IMR-90 (cell line): ENCODE results near the gene FADS2. TPM values are rescaled to one million over a fixed set of nuclear protein-coding genes. Genes with fewer than 3 reads are reported as not detected.

Source experiments
- ATAC-seq: fragments of 200-7000 bp; cut with Tn5 transposase; 2 replicates; pipeline ENCODE4 v1.9.1; 2020; ENCODE audit warnings: low read depth, mild to moderate bottlenecking, moderate library complexity
- BruUV-seq: library from RNA; stranded (reverse); fragments of 400-500 nt; replicated peaks from 2 replicates; lab custom pipeline; 2021; lab: Mats Ljungman, UMichigan
- CTCF ChIA-PET: fragments of 300-600 bp; formaldehyde crosslinking; extraction: SDS; loops from one replicate; lab custom pipeline; 2021; ENCODE audit warnings: antibody characterized with exemption; lab: Yijun Ruan, JAX
- POLR2A ChIA-PET: fragments of 300-600 bp; sonication (Branson Sonifier 250); formaldehyde crosslinking; loops from one replicate; lab custom pipeline; 2022; ENCODE audit warnings: antibody characterized with exemption; ENCODE audit not compliant: unreplicated experiment; lab: Charles Lee
- DNase-seq: peaks from one replicate; pipeline ENCODE4 v3.0.0; 2013
- H2AFZ ChIP-seq: replicated peaks from 2 replicates; pipeline ENCODE3; 2013; ENCODE audit warnings: low read length, mild to moderate bottlenecking; ENCODE audit not compliant: poor library complexity
- H2AK5ac ChIP-seq: 2 replicates; pipeline ENCODE4 v1.6.1; 2013; ENCODE audit warnings: low read depth, low read length, inconsistent platforms
- H2AK9ac ChIP-seq: replicated peaks from 2 replicates; pipeline ENCODE3; 2013; ENCODE audit warnings: mild to moderate bottlenecking, low read depth, low read length, moderate library complexity; ENCODE audit not compliant: poor library complexity
- H2BK120ac ChIP-seq: 2 replicates; pipeline ENCODE4 v1.6.1; 2013; ENCODE audit warnings: low read depth, low read length, inconsistent platforms
- H2BK15ac ChIP-seq: 3 replicates; pipeline ENCODE4 v1.6.1; 2013; ENCODE audit warnings: low read depth, low read length, inconsistent platforms
- H2BK20ac ChIP-seq: 2 replicates; pipeline ENCODE4 v1.6.1; 2013; ENCODE audit warnings: low read depth, mild to moderate bottlenecking, inconsistent platforms, low read length, moderate library complexity
- H2BK5ac ChIP-seq: 2 replicates; pipeline ENCODE4 v1.6.1; 2013; ENCODE audit warnings: mild to moderate bottlenecking, low read depth, low read length, inconsistent platforms; ENCODE audit not compliant: poor library complexity, severe bottlenecking
- H3K14ac ChIP-seq: replicated peaks from 2 replicates; pipeline ENCODE4 v1.6.1; 2013; ENCODE audit warnings: low read depth, low read length, inconsistent platforms
- H3K18ac ChIP-seq: 2 replicates; pipeline ENCODE4 v1.6.1; 2013; ENCODE audit warnings: low read depth, low read length, control low read depth
- H3K23ac ChIP-seq: 2 replicates; pipeline ENCODE4 v1.6.1; 2013; ENCODE audit warnings: low read depth, low read length, inconsistent platforms
- H3K27ac ChIP-seq: 2 replicates; pipeline ENCODE4 v1.5.1; 2013; ENCODE audit warnings: mild to moderate bottlenecking, control low read depth, low read length; ENCODE audit not compliant: insufficient read depth
- H3K27me3 ChIP-seq: 2 replicates; pipeline ENCODE4 v1.6.1; 2013; ENCODE audit warnings: low read length; ENCODE audit not compliant: control insufficient read depth, insufficient read depth
- H3K36me3 ChIP-seq: 2 replicates; pipeline ENCODE4 v1.6.1; 2013; ENCODE audit warnings: low read length, mixed read lengths; ENCODE audit not compliant: control insufficient read depth, insufficient read depth
- H3K4ac ChIP-seq: 2 replicates; pipeline ENCODE4 v1.6.1; 2013; ENCODE audit warnings: low read depth, low read length, inconsistent platforms
- H3K4me1 ChIP-seq: 2 replicates; pipeline ENCODE4 v1.6.1; 2013; ENCODE audit warnings: low read length, mixed read lengths; ENCODE audit not compliant: control insufficient read depth, insufficient read depth
- H3K4me2 ChIP-seq: 2 replicates; pipeline ENCODE4 v1.6.1; 2013; ENCODE audit warnings: low read depth, mild to moderate bottlenecking, control low read depth, low read length, moderate library complexity
- H3K4me3 ChIP-seq: 2 replicates; pipeline ENCODE4 v1.5.1; 2013; ENCODE audit warnings: low read depth, mild to moderate bottlenecking, control low read depth, low read length, moderate library complexity; ENCODE audit not compliant: insufficient read depth
- H3K56ac ChIP-seq: 2 replicates; pipeline ENCODE4 v1.6.1; 2013; ENCODE audit warnings: low read length, inconsistent platforms; ENCODE audit not compliant: insufficient read depth; ENCODE audit errors: extremely low read depth
- H3K79me1 ChIP-seq, 2 experiments: 2 replicates each; pipeline ENCODE4 v1.6.1; 2013; ENCODE audit warnings: low read length in 2 of 2, inconsistent platforms in 1 of 2, low read depth in 1 of 2
- H3K9ac ChIP-seq: 2 replicates; pipeline ENCODE4 v1.6.1; 2013; ENCODE audit warnings: low read depth, low read length, control low read depth
- H3K9me1 ChIP-seq: 2 replicates; pipeline ENCODE4 v1.6.1; 2013; ENCODE audit warnings: low read length, inconsistent platforms; ENCODE audit not compliant: insufficient read depth
- H3K9me3 ChIP-seq: 2 replicates; pipeline ENCODE4 v1.6.1; 2013; ENCODE audit warnings: low read length; ENCODE audit not compliant: control insufficient read depth, insufficient read depth
- H4K20me1 ChIP-seq: 2 replicates; pipeline ENCODE4 v1.6.1; 2013; ENCODE audit warnings: low read length, inconsistent platforms; ENCODE audit not compliant: insufficient read depth
- H4K5ac ChIP-seq: 2 replicates; pipeline ENCODE4 v1.6.1; 2013; ENCODE audit warnings: mild to moderate bottlenecking, low read depth, low read length, control low read depth
- H4K8ac ChIP-seq, 2 experiments: 2 replicates each; pipeline ENCODE4 v1.6.1; 2013; ENCODE audit warnings: low read depth in 2 of 2, low read length in 2 of 2, control low read depth in 1 of 2, inconsistent platforms in 1 of 2
- H4K91ac ChIP-seq: 2 replicates; pipeline ENCODE4 v1.6.1; 2013; ENCODE audit warnings: low read depth, low read length, inconsistent platforms; ENCODE audit not compliant: insufficient read depth
- CEBPB ChIP-seq: IDR thresholded peaks from 2 replicates; pipeline ENCODE4 v1.6.1; 2012; ENCODE audit warnings: low read depth, low read length, improper control_type of control experiment
- CHD1 ChIP-seq: IDR thresholded peaks from 2 replicates; pipeline ENCODE4 v1.6.1; 2012; ENCODE audit warnings: low read depth, low read length, improper control_type of control experiment
- FOS ChIP-seq: fragments of 150-350 bp; IDR thresholded peaks from 2 replicates; pipeline ENCODE4 v1.6.1; 2016; ENCODE audit warnings: low read depth, low read length
- MAFK ChIP-seq: IDR thresholded peaks from 2 replicates; pipeline ENCODE4 v1.6.1; 2012; ENCODE audit warnings: low read depth, low read length, improper control_type of control experiment
- MAZ ChIP-seq: IDR thresholded peaks from 2 replicates; pipeline ENCODE4 v1.6.1; 2012; ENCODE audit warnings: low read depth, mild to moderate bottlenecking, low read length, improper control_type of control experiment, moderate library complexity, borderline replicate concordance
- MXI1 ChIP-seq: IDR thresholded peaks from 2 replicates; pipeline ENCODE4 v1.6.1; 2012; ENCODE audit warnings: low read depth, mild to moderate bottlenecking, low read length, moderate library complexity, borderline replicate concordance
- NFE2L2 ChIP-seq: fragments of 150-350 bp; IDR thresholded peaks from 2 replicates; pipeline ENCODE4 v1.6.1; 2016; ENCODE audit warnings: low read depth, mild to moderate bottlenecking, low read length
- POLR2A ChIP-seq: IDR thresholded peaks from 2 replicates; pipeline ENCODE4 v1.6.1; 2012; ENCODE audit warnings: mild to moderate bottlenecking, low read depth, low read length
- RAD21 ChIP-seq: IDR thresholded peaks from 2 replicates; pipeline ENCODE4 v1.6.1; 2012; ENCODE audit warnings: low read length, improper control_type of control experiment
- RCOR1 ChIP-seq: IDR thresholded peaks from 2 replicates; pipeline ENCODE4 v1.6.1; 2012; ENCODE audit warnings: mild to moderate bottlenecking, low read length, improper control_type of control experiment; ENCODE audit not compliant: insufficient replicate concordance
- RFX5 ChIP-seq: IDR thresholded peaks from 2 replicates; pipeline ENCODE4 v1.8.0; 2012; ENCODE audit warnings: low read depth, mild to moderate bottlenecking, low read length, moderate library complexity
- SMC3 ChIP-seq: fragments of 150-350 bp; IDR thresholded peaks from 2 replicates; pipeline ENCODE4 v1.6.1; 2016; ENCODE audit warnings: low read depth, mild to moderate bottlenecking, antibody characterized with exemption, low read length, moderate library complexity
- WGBS, 2 experiments: methylation state at CpG; one replicate each; pipeline versions ENCODE4 v1.1.5 to v1.1.7; 2013; ENCODE audit warnings: missing lambda C conversion rate in 2 of 2; ENCODE audit not compliant: insufficient read length in 1 of 2; ENCODE audit errors: extremely low coverage in 2 of 2; 5-methylcytosine and 5-hydroxymethylcytosine counted together
- dilution Hi-C: fragments of 300-500 bp; cut with HindIII; formaldehyde crosslinking; loops from one replicate; pipeline ENCODE4 v1.14.3; 2018; ENCODE audit warnings: low sequenced_read_pairs; ENCODE audit not compliant: unreplicated experiment
- in situ Hi-C: fragments of 300-500 bp; cut with MboI; formaldehyde crosslinking; loops from 3 replicates; pipeline ENCODE4 v1.14.3; 2019; ENCODE audit warnings: low sequenced_read_pairs, inconsistent platforms, mixed read lengths
- intact Hi-C: fragments of 100-400 bp; cut with micrococcal nuclease; formaldehyde crosslinking; loops from 2 replicates; pipeline ENCODE4 v1.10.0; 2022
- polyA plus RNA-seq, 3 experiments: library from polyadenylated mRNA; depleted of rRNA; stranded (reverse); fragments of >200 nt; gene quantifications; 2 replicates each; pipeline ENCODE4 v1.2.3, GENCODE V29; 2012; ENCODE audit warnings: low replicate concordance in 1 of 3
- total RNA-seq: library from RNA; depleted of rRNA; stranded (reverse); fragments of >200 nt; gene quantifications from 2 replicates; pipeline ENCODE4 v1.2.3, GENCODE V29; 2012
- TF ChIP-seq, protein P1 (sequence below): fragments of 150-350 bp; IDR thresholded peaks from 2 replicates; pipeline ENCODE4 v1.6.1; 2016; ENCODE audit warnings: low read depth, mild to moderate bottlenecking, low read length, moderate library complexity, borderline replicate concordance
- TF ChIP-seq, protein P2 (sequence below): conservative IDR thresholded peaks from 2 replicates; pipeline ENCODE4 v1.5.1; 2012; ENCODE audit warnings: mild to moderate bottlenecking, low read depth, low read length, improper control_type of control experiment
- TF ChIP-seq, protein P3 (sequence below): fragments of 150-350 bp; IDR thresholded peaks from 2 replicates; pipeline ENCODE4 v1.6.1; 2017; ENCODE audit warnings: mild to moderate bottlenecking, antibody characterized with exemption, low read length, low read depth

Gene FADS2
- total and polyA plus RNA-seq, 2 of the 4 experiments (the other 2 are of a cell fraction) = 33.3 to 88.4 TPM

DNA sequence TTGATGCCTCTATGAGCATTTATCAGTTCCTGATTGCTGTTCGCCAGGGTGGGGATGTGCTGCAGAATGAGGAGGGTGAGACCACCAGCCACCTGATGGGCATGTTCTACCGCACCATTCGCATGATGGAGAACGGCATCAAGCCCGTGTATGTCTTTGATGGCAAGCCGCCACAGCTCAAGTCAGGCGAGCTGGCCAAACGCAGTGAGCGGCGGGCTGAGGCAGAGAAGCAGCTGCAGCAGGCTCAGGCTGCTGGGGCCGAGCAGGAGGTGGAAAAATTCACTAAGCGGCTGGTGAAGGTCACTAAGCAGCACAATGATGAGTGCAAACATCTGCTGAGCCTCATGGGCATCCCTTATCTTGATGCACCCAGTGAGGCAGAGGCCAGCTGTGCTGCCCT lies 32.6 kb upstream of the FADS2 start:
- H3K23ac ChIP-seq = no peak overlapping the region
- ATAC-seq (no peak), DNase-seq (no peak)
- ChIA-PET POLR2A (no interaction called here), CTCF (interaction anchor here (3.6 kb wide), 1 partner anchor 312 kb away, joined by 27 read pairs; no protein-coding TSS in a partner anchor)
- no peak for TF ChIP-seq NFE2L2
- no peak for TF ChIP-seq POLR2A
- TF ChIP-seq, protein P1, sequence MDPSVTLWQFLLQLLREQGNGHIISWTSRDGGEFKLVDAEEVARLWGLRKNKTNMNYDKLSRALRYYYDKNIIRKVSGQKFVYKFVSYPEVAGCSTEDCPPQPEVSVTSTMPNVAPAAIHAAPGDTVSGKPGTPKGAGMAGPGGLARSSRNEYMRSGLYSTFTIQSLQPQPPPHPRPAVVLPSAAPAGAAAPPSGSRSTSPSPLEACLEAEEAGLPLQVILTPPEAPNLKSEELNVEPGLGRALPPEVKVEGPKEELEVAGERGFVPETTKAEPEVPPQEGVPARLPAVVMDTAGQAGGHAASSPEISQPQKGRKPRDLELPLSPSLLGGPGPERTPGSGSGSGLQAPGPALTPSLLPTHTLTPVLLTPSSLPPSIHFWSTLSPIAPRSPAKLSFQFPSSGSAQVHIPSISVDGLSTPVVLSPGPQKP = no peak
- no peak for TF ChIP-seq RFX5
- no peak for TF ChIP-seq FOS
- TF ChIP-seq RCOR1 = no peak
- TF ChIP-seq CHD1 = no peak
- TF ChIP-seq, protein P2, sequence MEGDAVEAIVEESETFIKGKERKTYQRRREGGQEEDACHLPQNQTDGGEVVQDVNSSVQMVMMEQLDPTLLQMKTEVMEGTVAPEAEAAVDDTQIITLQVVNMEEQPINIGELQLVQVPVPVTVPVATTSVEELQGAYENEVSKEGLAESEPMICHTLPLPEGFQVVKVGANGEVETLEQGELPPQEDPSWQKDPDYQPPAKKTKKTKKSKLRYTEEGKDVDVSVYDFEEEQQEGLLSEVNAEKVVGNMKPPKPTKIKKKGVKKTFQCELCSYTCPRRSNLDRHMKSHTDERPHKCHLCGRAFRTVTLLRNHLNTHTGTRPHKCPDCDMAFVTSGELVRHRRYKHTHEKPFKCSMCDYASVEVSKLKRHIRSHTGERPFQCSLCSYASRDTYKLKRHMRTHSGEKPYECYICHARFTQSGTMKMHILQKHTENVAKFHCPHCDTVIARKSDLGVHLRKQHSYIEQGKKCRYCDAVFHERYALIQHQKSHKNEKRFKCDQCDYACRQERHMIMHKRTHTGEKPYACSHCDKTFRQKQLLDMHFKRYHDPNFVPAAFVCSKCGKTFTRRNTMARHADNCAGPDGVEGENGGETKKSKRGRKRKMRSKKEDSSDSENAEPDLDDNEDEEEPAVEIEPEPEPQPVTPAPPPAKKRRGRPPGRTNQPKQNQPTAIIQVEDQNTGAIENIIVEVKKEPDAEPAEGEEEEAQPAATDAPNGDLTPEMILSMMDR = no peak
- no peak for TF ChIP-seq CEBPB
- TF ChIP-seq MXI1 = no peak
- no peak for TF ChIP-seq SMC3
- TF ChIP-seq RAD21 = no peak
- no peak for TF ChIP-seq MAFK
- TF ChIP-seq, protein P3, sequence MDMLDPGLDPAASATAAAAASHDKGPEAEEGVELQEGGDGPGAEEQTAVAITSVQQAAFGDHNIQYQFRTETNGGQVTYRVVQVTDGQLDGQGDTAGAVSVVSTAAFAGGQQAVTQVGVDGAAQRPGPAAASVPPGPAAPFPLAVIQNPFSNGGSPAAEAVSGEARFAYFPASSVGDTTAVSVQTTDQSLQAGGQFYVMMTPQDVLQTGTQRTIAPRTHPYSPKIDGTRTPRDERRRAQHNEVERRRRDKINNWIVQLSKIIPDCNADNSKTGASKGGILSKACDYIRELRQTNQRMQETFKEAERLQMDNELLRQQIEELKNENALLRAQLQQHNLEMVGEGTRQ = no peak
- TF ChIP-seq MAZ = no peak
- BruUV-seq = no TSS peak
- H3K18ac ChIP-seq = no peak overlapping the region
- peaks cover 5% of the 10 kb centered on the region for H3K9me1 ChIP-seq
- no peak overlapping the region for H3K27ac ChIP-seq
- dilution Hi-C loops (no loop called here), in situ Hi-C loops (loop anchor here (5.0 to 10.0 kb wide), 2 partner anchors 157 to 309 kb away; partner anchors contain the start of gene BEST1), intact Hi-C loops (no loop called here)
- no peak overlapping the region for H2BK120ac ChIP-seq
- H3K4me3 ChIP-seq = no peak overlapping the region
- H3K27me3 ChIP-seq = no peaks in the 10 kb centered on the region
- H3K4me2 ChIP-seq = no peak overlapping the region
- H3K36me3 ChIP-seq = peaks cover 12% of the 10 kb centered on the region
- H2AK9ac ChIP-seq = no peak overlapping the region
- H2BK20ac ChIP-seq = no peak overlapping the region
- 86% methylated on average over 11 of the region's 12 CpGs; no CpG with 5 or more reads in 1 of the 2 experiments for WGBS, 2 experiments
- no peaks in the 10 kb centered on the region for H3K9me3 ChIP-seq
- H2BK15ac ChIP-seq = no peak overlapping the region
- 0 out of 2 replicates have a peak overlapping the region, but pooled peaks have one; percentile 30 for H2AK5ac ChIP-seq
- no peak overlapping the region for H4K5ac ChIP-seq
- no peak overlapping the region for H3K14ac ChIP-seq
- H3K79me1 ChIP-seq = peaks cover 28 to 65% of the 10 kb centered on the region in 2 experiments
- no peak overlapping the region for H4K91ac ChIP-seq
- H3K4ac ChIP-seq = no peak overlapping the region
- peaks cover 5% of the 10 kb centered on the region for H3K4me1 ChIP-seq
- H4K20me1 ChIP-seq = peaks cover 5% of the 10 kb centered on the region
- no peak overlapping the region for H3K9ac ChIP-seq
- no peak overlapping the region for H2BK5ac ChIP-seq
- H2AFZ ChIP-seq = no peak overlapping the region
- H3K56ac ChIP-seq = no peak overlapping the region
- H4K8ac ChIP-seq = no peak overlapping the region
